Endothelial cell of umbilical vein (primary cell): ENCODE data around the gene SSBP3.

Source experiments
- CTCF ChIP-seq, 2 donors: IDR thresholded peaks; 1 replicate in 1 of 2; 2 replicates in 1 of 2; pipeline ENCODE4 v1.5.1; 2011; ENCODE audit warnings: low read length in 2 of 2, mild to moderate bottlenecking in 2 of 2, moderate library complexity in 2 of 2, control low read depth in 1 of 2, inconsistent platforms in 1 of 2, low read depth in 1 of 2; ENCODE audit not compliant: insufficient read depth in 1 of 2; ENCODE audit errors: extremely low read depth in 1 of 2
- FOS ChIP-seq: IDR thresholded peaks from 2 replicates; pipeline ENCODE4 v1.6.1; 2011; ENCODE audit warnings: mild to moderate bottlenecking, low read length, moderate library complexity, borderline replicate concordance; ENCODE audit not compliant: insufficient read depth
- MYC ChIP-seq: IDR thresholded peaks from one replicate; pipeline ENCODE4 v1.6.1; 2011; ENCODE audit warnings: mild to moderate bottlenecking, low read depth, low read length

DNA sequence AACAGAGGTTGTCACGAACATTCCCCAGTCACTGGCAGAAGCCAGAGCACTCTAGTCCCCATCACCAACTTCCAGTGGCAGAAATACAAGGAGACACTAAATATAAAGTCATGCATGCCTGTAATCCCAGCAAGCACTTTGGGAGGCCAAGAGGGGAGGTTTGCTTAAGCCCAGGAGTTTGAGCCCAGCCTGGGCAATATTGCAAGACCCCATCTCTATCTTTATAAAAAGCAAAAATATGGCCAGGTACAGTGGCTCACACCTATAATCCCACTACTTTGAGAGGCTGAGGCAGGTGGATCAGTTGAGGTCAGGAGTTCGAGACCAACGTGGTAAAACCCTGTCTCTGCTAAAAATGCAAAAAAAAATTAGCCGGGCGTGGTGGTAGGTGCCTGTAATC is 212.7 kb downstream of the SSBP3 start:
- TF ChIP-seq MYC (no peak), FOS (no peak), CTCF (IDR thresholded peaks at IDR 0.05; ENCODE audit: extremely low read depth in 1 of 2, insufficient read depth in 1 of 2, low read depth in 1 of 2, low read length in 2 of 2) (no peak)
